NCI-H82 (cell line): ENCODE measurements around the gene LRRC52.
"Not testable (repeated sequence)": the region's sequence is repeated elsewhere in the genome, so short reads cannot be mapped to it uniquely, and the experiment has no call there.

ENCODE experiments used
- DNase-seq: peaks from one replicate; lab custom pipeline; 2025; lab: John Stamatoyannopoulos, UW

The LRRC52 gene

GRCh38 chr1:165581926-165582325 is 38.1 kb downstream of the LRRC52 start:
- no peak for DNase-seq

- no peak for DNase-seq
Observed at GRCh38 chr1:165586398-165586797, 42.6 kb downstream of the LRRC52 start.

GRCh38 chr1:165591391-165591790 is 47.6 kb downstream of the LRRC52 start:
- not testable (repeated sequence) for DNase-seq

- DNase-seq: peak; percentile 93
Observed at GRCh38 chr1:165592945-165593823, 49.4 kb downstream of the LRRC52 start.

- DNase-seq: no peak
Observed at GRCh38 chr1:165595246-165595938, 51.6 kb downstream of the LRRC52 start.

GRCh38 chr1:165597883-165598675 is 54.3 kb downstream of the LRRC52 start:
- peak; percentile 99 for DNase-seq

GRCh38 chr1:165598676-165599059 is 54.9 kb downstream of the LRRC52 start:
- DNase-seq: peak; percentile 50

- peak; percentile 33 for DNase-seq
Observed at GRCh38 chr1:165600793-165601192, 57.0 kb downstream of the LRRC52 start.

- DNase-seq: no peak
Observed at GRCh38 chr1:165603810-165604209, 60.0 kb downstream of the LRRC52 start.

- DNase-seq: no peak
Observed at GRCh38 chr1:165605246-165605645, 61.4 kb downstream of the LRRC52 start.

- DNase-seq: not testable (repeated sequence)
Observed at GRCh38 chr1:165606676-165607075, 62.9 kb downstream of the LRRC52 start.

GRCh38 chr1:165610866-165611265 is 67.1 kb downstream of the LRRC52 start:
- no peak for DNase-seq

GRCh38 chr1:165612062-165612461 is 68.3 kb downstream of the LRRC52 start:
- no peak for DNase-seq
